IMR-90 (cell line): ENCODE data around the gene CDS2. TPM values are rescaled to one million over a fixed set of nuclear protein-coding genes. Genes with fewer than 3 reads are reported as not detected.

Experiments
- ATAC-seq: fragments of 200-7000 bp; cut with Tn5 transposase; 2 replicates; pipeline ENCODE4 v1.9.1; 2020; ENCODE audit warnings: low read depth, mild to moderate bottlenecking, moderate library complexity
- BruUV-seq: library from RNA; stranded (reverse); fragments of 400-500 nt; replicated peaks from 2 replicates; lab custom pipeline; 2021; lab: Mats Ljungman, UMichigan
- CTCF ChIA-PET: fragments of 300-600 bp; formaldehyde crosslinking; extraction: SDS; loops from one replicate; lab custom pipeline; 2021; ENCODE audit warnings: antibody characterized with exemption; lab: Yijun Ruan, JAX
- POLR2A ChIA-PET: fragments of 300-600 bp; sonication (Branson Sonifier 250); formaldehyde crosslinking; loops from one replicate; lab custom pipeline; 2022; ENCODE audit warnings: antibody characterized with exemption; ENCODE audit not compliant: unreplicated experiment; lab: Charles Lee
- DNase-seq: peaks from one replicate; pipeline ENCODE4 v3.0.0; 2013
- H2AFZ ChIP-seq: replicated peaks from 2 replicates; pipeline ENCODE3; 2013; ENCODE audit warnings: low read length, mild to moderate bottlenecking; ENCODE audit not compliant: poor library complexity
- H2AK5ac ChIP-seq: 2 replicates; pipeline ENCODE4 v1.6.1; 2013; ENCODE audit warnings: low read depth, low read length, inconsistent platforms
- H2AK9ac ChIP-seq: replicated peaks from 2 replicates; pipeline ENCODE3; 2013; ENCODE audit warnings: mild to moderate bottlenecking, low read depth, low read length, moderate library complexity; ENCODE audit not compliant: poor library complexity
- H2BK120ac ChIP-seq: 2 replicates; pipeline ENCODE4 v1.6.1; 2013; ENCODE audit warnings: low read depth, low read length, inconsistent platforms
- H2BK15ac ChIP-seq: 3 replicates; pipeline ENCODE4 v1.6.1; 2013; ENCODE audit warnings: low read depth, low read length, inconsistent platforms
- H2BK20ac ChIP-seq: 2 replicates; pipeline ENCODE4 v1.6.1; 2013; ENCODE audit warnings: low read depth, mild to moderate bottlenecking, inconsistent platforms, low read length, moderate library complexity
- H2BK5ac ChIP-seq: 2 replicates; pipeline ENCODE4 v1.6.1; 2013; ENCODE audit warnings: mild to moderate bottlenecking, low read depth, low read length, inconsistent platforms; ENCODE audit not compliant: poor library complexity, severe bottlenecking
- H3K14ac ChIP-seq: replicated peaks from 2 replicates; pipeline ENCODE4 v1.6.1; 2013; ENCODE audit warnings: low read depth, low read length, inconsistent platforms
- H3K18ac ChIP-seq: 2 replicates; pipeline ENCODE4 v1.6.1; 2013; ENCODE audit warnings: low read depth, low read length, control low read depth
- H3K23ac ChIP-seq: 2 replicates; pipeline ENCODE4 v1.6.1; 2013; ENCODE audit warnings: low read depth, low read length, inconsistent platforms
- H3K27ac ChIP-seq: 2 replicates; pipeline ENCODE4 v1.5.1; 2013; ENCODE audit warnings: mild to moderate bottlenecking, control low read depth, low read length; ENCODE audit not compliant: insufficient read depth
- H3K27me3 ChIP-seq: 2 replicates; pipeline ENCODE4 v1.6.1; 2013; ENCODE audit warnings: low read length; ENCODE audit not compliant: control insufficient read depth, insufficient read depth
- H3K36me3 ChIP-seq: 2 replicates; pipeline ENCODE4 v1.6.1; 2013; ENCODE audit warnings: low read length, mixed read lengths; ENCODE audit not compliant: control insufficient read depth, insufficient read depth
- H3K4ac ChIP-seq: 2 replicates; pipeline ENCODE4 v1.6.1; 2013; ENCODE audit warnings: low read depth, low read length, inconsistent platforms
- H3K4me1 ChIP-seq: 2 replicates; pipeline ENCODE4 v1.6.1; 2013; ENCODE audit warnings: low read length, mixed read lengths; ENCODE audit not compliant: control insufficient read depth, insufficient read depth
- H3K4me2 ChIP-seq: 2 replicates; pipeline ENCODE4 v1.6.1; 2013; ENCODE audit warnings: low read depth, mild to moderate bottlenecking, control low read depth, low read length, moderate library complexity
- H3K4me3 ChIP-seq: 2 replicates; pipeline ENCODE4 v1.5.1; 2013; ENCODE audit warnings: low read depth, mild to moderate bottlenecking, control low read depth, low read length, moderate library complexity; ENCODE audit not compliant: insufficient read depth
- H3K56ac ChIP-seq: 2 replicates; pipeline ENCODE4 v1.6.1; 2013; ENCODE audit warnings: low read length, inconsistent platforms; ENCODE audit not compliant: insufficient read depth; ENCODE audit errors: extremely low read depth
- H3K79me1 ChIP-seq, 2 experiments: 2 replicates each; pipeline ENCODE4 v1.6.1; 2013; ENCODE audit warnings: low read length in 2 of 2, inconsistent platforms in 1 of 2, low read depth in 1 of 2
- H3K9ac ChIP-seq: 2 replicates; pipeline ENCODE4 v1.6.1; 2013; ENCODE audit warnings: low read depth, low read length, control low read depth
- H3K9me1 ChIP-seq: 2 replicates; pipeline ENCODE4 v1.6.1; 2013; ENCODE audit warnings: low read length, inconsistent platforms; ENCODE audit not compliant: insufficient read depth
- H3K9me3 ChIP-seq: 2 replicates; pipeline ENCODE4 v1.6.1; 2013; ENCODE audit warnings: low read length; ENCODE audit not compliant: control insufficient read depth, insufficient read depth
- H4K20me1 ChIP-seq: 2 replicates; pipeline ENCODE4 v1.6.1; 2013; ENCODE audit warnings: low read length, inconsistent platforms; ENCODE audit not compliant: insufficient read depth
- H4K5ac ChIP-seq: 2 replicates; pipeline ENCODE4 v1.6.1; 2013; ENCODE audit warnings: mild to moderate bottlenecking, low read depth, low read length, control low read depth
- H4K8ac ChIP-seq, 2 experiments: 2 replicates each; pipeline ENCODE4 v1.6.1; 2013; ENCODE audit warnings: low read depth in 2 of 2, low read length in 2 of 2, control low read depth in 1 of 2, inconsistent platforms in 1 of 2
- H4K91ac ChIP-seq: 2 replicates; pipeline ENCODE4 v1.6.1; 2013; ENCODE audit warnings: low read depth, low read length, inconsistent platforms; ENCODE audit not compliant: insufficient read depth
- BHLHE40 ChIP-seq: fragments of 150-350 bp; IDR thresholded peaks from 2 replicates; pipeline ENCODE4 v1.6.1; 2016; ENCODE audit warnings: mild to moderate bottlenecking, low read depth, low read length
- CEBPB ChIP-seq: IDR thresholded peaks from 2 replicates; pipeline ENCODE4 v1.6.1; 2012; ENCODE audit warnings: low read depth, low read length, improper control_type of control experiment
- MAFK ChIP-seq: IDR thresholded peaks from 2 replicates; pipeline ENCODE4 v1.6.1; 2012; ENCODE audit warnings: low read depth, low read length, improper control_type of control experiment
- MAZ ChIP-seq: IDR thresholded peaks from 2 replicates; pipeline ENCODE4 v1.6.1; 2012; ENCODE audit warnings: low read depth, mild to moderate bottlenecking, low read length, improper control_type of control experiment, moderate library complexity, borderline replicate concordance
- MXI1 ChIP-seq: IDR thresholded peaks from 2 replicates; pipeline ENCODE4 v1.6.1; 2012; ENCODE audit warnings: low read depth, mild to moderate bottlenecking, low read length, moderate library complexity, borderline replicate concordance
- WGBS, 2 experiments: methylation state at CpG; one replicate each; pipeline versions ENCODE4 v1.1.5 to v1.1.7; 2013; ENCODE audit warnings: missing lambda C conversion rate in 2 of 2; ENCODE audit not compliant: insufficient read length in 1 of 2; ENCODE audit errors: extremely low coverage in 2 of 2; 5-methylcytosine and 5-hydroxymethylcytosine counted together
- dilution Hi-C: fragments of 300-500 bp; cut with HindIII; formaldehyde crosslinking; loops from one replicate; pipeline ENCODE4 v1.14.3; 2018; ENCODE audit warnings: low sequenced_read_pairs; ENCODE audit not compliant: unreplicated experiment
- in situ Hi-C: fragments of 300-500 bp; cut with MboI; formaldehyde crosslinking; loops from 3 replicates; pipeline ENCODE4 v1.14.3; 2019; ENCODE audit warnings: low sequenced_read_pairs, inconsistent platforms, mixed read lengths
- intact Hi-C: fragments of 100-400 bp; cut with micrococcal nuclease; formaldehyde crosslinking; loops from 2 replicates; pipeline ENCODE4 v1.10.0; 2022
- polyA plus RNA-seq, 3 experiments: library from polyadenylated mRNA; depleted of rRNA; stranded (reverse); fragments of >200 nt; gene quantifications; 2 replicates each; pipeline ENCODE4 v1.2.3, GENCODE V29; 2012; ENCODE audit warnings: low replicate concordance in 1 of 3
- total RNA-seq: library from RNA; depleted of rRNA; stranded (reverse); fragments of >200 nt; gene quantifications from 2 replicates; pipeline ENCODE4 v1.2.3, GENCODE V29; 2012
- TF ChIP-seq, protein P1 (sequence below): conservative IDR thresholded peaks from 2 replicates; pipeline ENCODE4 v1.5.1; 2012; ENCODE audit warnings: mild to moderate bottlenecking, low read depth, low read length, improper control_type of control experiment

CDS2 gene
- total and polyA plus RNA-seq, 2 of the 4 experiments (the other 2 are of a cell fraction) = 17.0 to 47.1 TPM

- ATAC-seq (no peak), DNase-seq (no peak)
- Histone ChIP-seq H3K4ac (no peak overlapping the region), H2AK9ac (no peak overlapping the region), H3K4me1 (no peaks in the 10 kb centered on the region), H3K9ac (no peak overlapping the region), H2AFZ (no peak overlapping the region), H3K79me1 (peaks cover 8 to 19% of the 10 kb centered on the region in 2 experiments), H4K91ac (no peak overlapping the region), H2BK15ac (no peak overlapping the region), H2BK120ac (no peak overlapping the region), H2BK5ac (no peak overlapping the region), H3K9me1 (no peaks in the 10 kb centered on the region; the same call in 1 of the 2 replicates), H4K8ac (no peak overlapping the region), H4K5ac (no peak overlapping the region), H3K36me3 (peaks cover 41% of the 10 kb centered on the region), H3K23ac (no peak overlapping the region), H3K27me3 (no peaks in the 10 kb centered on the region), H3K56ac (no peak overlapping the region), H3K9me3 (no peaks in the 10 kb centered on the region), H2BK20ac (no peak overlapping the region), H3K4me2 (no peak overlapping the region), H3K27ac (no peak overlapping the region), H4K20me1 (peaks cover 4% of the 10 kb centered on the region; the same call in 1 of the 2 replicates), H2AK5ac (no peak overlapping the region), H3K4me3 (no peak overlapping the region), H3K14ac (no peak overlapping the region), H3K18ac (no peak overlapping the region)
- ChIA-PET POLR2A (no interaction called here), CTCF (no interaction called here)
- TF ChIP-seq, protein P1, sequence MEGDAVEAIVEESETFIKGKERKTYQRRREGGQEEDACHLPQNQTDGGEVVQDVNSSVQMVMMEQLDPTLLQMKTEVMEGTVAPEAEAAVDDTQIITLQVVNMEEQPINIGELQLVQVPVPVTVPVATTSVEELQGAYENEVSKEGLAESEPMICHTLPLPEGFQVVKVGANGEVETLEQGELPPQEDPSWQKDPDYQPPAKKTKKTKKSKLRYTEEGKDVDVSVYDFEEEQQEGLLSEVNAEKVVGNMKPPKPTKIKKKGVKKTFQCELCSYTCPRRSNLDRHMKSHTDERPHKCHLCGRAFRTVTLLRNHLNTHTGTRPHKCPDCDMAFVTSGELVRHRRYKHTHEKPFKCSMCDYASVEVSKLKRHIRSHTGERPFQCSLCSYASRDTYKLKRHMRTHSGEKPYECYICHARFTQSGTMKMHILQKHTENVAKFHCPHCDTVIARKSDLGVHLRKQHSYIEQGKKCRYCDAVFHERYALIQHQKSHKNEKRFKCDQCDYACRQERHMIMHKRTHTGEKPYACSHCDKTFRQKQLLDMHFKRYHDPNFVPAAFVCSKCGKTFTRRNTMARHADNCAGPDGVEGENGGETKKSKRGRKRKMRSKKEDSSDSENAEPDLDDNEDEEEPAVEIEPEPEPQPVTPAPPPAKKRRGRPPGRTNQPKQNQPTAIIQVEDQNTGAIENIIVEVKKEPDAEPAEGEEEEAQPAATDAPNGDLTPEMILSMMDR = no peak
- TF ChIP-seq MXI1 = no peak
- TF ChIP-seq BHLHE40 = no peak
- TF ChIP-seq MAZ = no peak
- no peak for TF ChIP-seq CEBPB
- TF ChIP-seq MAFK = no peak
- no TSS peak for BruUV-seq
- in situ Hi-C loops = no loop called here
- dilution Hi-C loops = no loop called here
- intact Hi-C loops = loop anchor here (5.0 kb wide), 2 partner anchors 132 to 362 kb away; no protein-coding TSS in a partner anchor
- WGBS, 2 experiments = no CpG with 5 or more reads among the region's 2 CpGs
Measured at GRCh38 chr20:5104479-5104878, 22.3 kb upstream of the CDS2 start.
